Measurements from ENCODE around the gene PSMB5.

PSMB5 gene

DNA sequence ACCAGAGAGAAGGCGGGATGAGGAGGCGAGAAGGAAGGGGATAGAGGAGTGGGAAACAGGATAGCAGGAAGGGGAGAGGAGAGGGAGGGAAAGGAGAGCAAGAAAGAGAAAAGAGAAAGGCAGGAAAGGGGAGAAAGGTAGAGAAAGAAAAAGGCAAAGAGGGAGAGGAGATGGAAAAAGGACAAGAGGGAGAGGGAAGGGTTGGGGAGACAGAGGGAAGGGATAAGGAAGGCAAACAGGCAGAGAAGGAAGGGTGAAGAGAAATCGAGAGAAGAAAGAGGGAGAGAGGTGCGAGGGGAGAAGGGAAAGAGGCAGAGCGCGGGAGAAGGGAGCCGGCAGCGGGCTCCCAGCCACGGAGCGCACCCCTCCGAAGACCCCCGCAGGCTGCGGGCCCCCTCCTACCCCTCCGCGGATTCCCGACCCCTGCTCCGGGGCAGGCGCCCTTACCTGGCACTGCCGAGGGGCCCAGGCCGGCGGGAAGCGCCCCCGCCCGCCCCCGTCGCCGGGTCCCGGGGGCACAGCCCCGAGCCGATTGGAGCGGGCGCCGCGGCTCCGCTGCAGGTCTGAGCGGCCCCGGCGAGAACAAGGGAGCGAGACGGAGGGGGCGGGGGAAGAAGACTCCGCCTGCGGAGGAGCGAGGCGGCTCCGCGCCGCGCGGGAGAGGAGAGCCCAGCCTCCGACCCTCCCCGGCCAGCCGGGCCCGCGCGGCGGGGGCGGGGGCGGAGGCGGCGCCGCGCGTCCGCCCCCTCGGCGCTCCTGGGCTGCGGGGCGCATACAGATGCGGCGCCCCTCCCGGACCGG lies 22.5 kb upstream of the PSMB5 start, which contains the start of gene CDH24 (continued):
- TF ChIP-seq, protein P1, sequence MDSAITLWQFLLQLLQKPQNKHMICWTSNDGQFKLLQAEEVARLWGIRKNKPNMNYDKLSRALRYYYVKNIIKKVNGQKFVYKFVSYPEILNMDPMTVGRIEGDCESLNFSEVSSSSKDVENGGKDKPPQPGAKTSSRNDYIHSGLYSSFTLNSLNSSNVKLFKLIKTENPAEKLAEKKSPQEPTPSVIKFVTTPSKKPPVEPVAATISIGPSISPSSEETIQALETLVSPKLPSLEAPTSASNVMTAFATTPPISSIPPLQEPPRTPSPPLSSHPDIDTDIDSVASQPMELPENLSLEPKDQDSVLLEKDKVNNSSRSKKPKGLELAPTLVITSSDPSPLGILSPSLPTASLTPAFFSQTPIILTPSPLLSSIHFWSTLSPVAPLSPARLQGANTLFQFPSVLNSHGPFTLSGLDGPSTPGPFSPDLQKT (IDR thresholded peaks at IDR 0.05; ENCODE audit: borderline replicate concordance, low read depth, low read length): no peak
- TF ChIP-seq ZBTB48 (tag by site-specific recombination; IDR thresholded peaks at IDR 0.05): peak; percentile 74; the same call in 1 of the 2 replicates
- TF ChIP-seq SCRT2 (tag by site-specific recombination; IDR thresholded peaks at IDR 0.05): no peak
- no peak for TF ChIP-seq ZNF404 (tag by site-specific recombination; IDR thresholded peaks at IDR 0.05)
- no peak for TF ChIP-seq ZNF561 (tag by site-specific recombination; IDR thresholded peaks at IDR 0.05; ENCODE audit: borderline replicate concordance)
- TF ChIP-seq SCRT1 (tag by site-specific recombination; IDR thresholded peaks at IDR 0.05; ENCODE audit: borderline replicate concordance): no peak
- TF ChIP-seq, protein P2, sequence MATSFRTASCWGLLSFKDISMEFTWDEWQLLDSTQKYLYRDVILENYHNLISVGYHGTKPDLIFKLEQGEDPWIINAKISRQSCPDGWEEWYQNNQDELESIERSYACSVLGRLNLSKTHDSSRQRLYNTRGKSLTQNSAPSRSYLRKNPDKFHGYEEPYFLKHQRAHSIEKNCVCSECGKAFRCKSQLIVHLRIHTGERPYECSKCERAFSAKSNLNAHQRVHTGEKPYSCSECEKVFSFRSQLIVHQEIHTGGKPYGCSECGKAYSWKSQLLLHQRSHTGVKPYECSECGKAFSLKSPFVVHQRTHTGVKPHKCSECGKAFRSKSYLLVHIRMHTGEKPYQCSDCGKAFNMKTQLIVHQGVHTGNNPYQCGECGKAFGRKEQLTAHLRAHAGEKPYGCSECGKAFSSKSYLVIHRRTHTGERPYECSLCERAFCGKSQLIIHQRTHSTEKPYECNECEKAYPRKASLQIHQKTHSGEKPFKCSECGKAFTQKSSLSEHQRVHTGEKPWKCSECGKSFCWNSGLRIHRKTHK (tag by site-specific recombination; IDR thresholded peaks at IDR 0.05): no peak
- no peak for TF ChIP-seq ZNF239 (tag by site-specific recombination; IDR thresholded peaks at IDR 0.05)
- TF ChIP-seq, protein P3, sequence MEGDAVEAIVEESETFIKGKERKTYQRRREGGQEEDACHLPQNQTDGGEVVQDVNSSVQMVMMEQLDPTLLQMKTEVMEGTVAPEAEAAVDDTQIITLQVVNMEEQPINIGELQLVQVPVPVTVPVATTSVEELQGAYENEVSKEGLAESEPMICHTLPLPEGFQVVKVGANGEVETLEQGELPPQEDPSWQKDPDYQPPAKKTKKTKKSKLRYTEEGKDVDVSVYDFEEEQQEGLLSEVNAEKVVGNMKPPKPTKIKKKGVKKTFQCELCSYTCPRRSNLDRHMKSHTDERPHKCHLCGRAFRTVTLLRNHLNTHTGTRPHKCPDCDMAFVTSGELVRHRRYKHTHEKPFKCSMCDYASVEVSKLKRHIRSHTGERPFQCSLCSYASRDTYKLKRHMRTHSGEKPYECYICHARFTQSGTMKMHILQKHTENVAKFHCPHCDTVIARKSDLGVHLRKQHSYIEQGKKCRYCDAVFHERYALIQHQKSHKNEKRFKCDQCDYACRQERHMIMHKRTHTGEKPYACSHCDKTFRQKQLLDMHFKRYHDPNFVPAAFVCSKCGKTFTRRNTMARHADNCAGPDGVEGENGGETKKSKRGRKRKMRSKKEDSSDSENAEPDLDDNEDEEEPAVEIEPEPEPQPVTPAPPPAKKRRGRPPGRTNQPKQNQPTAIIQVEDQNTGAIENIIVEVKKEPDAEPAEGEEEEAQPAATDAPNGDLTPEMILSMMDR (tag by site-specific recombination; IDR thresholded peaks at IDR 0.05): no peak
- TF ChIP-seq ZFP37 (tag by site-specific recombination; IDR thresholded peaks at IDR 0.05): no peak
- TF ChIP-seq, protein P4, sequence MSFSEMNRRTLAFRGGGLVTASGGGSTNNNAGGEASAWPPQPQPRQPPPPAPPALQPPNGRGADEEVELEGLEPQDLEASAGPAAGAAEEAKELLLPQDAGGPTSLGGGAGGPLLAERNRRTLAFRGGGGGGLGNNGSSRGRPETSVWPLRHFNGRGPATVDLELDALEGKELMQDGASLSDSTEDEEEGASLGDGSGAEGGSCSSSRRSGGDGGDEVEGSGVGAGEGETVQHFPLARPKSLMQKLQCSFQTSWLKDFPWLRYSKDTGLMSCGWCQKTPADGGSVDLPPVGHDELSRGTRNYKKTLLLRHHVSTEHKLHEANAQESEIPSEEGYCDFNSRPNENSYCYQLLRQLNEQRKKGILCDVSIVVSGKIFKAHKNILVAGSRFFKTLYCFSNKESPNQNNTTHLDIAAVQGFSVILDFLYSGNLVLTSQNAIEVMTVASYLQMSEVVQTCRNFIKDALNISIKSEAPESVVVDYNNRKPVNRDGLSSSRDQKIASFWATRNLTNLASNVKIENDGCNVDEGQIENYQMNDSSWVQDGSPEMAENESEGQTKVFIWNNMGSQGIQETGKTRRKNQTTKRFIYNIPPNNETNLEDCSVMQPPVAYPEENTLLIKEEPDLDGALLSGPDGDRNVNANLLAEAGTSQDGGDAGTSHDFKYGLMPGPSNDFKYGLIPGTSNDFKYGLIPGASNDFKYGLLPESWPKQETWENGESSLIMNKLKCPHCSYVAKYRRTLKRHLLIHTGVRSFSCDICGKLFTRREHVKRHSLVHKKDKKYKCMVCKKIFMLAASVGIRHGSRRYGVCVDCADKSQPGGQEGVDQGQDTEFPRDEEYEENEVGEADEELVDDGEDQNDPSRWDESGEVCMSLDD (tag by site-specific recombination; IDR thresholded peaks at IDR 0.05): 0 out of 2 replicates have a peak, but pooled peaks have one; percentile 46
- TF ChIP-seq, protein P5, sequence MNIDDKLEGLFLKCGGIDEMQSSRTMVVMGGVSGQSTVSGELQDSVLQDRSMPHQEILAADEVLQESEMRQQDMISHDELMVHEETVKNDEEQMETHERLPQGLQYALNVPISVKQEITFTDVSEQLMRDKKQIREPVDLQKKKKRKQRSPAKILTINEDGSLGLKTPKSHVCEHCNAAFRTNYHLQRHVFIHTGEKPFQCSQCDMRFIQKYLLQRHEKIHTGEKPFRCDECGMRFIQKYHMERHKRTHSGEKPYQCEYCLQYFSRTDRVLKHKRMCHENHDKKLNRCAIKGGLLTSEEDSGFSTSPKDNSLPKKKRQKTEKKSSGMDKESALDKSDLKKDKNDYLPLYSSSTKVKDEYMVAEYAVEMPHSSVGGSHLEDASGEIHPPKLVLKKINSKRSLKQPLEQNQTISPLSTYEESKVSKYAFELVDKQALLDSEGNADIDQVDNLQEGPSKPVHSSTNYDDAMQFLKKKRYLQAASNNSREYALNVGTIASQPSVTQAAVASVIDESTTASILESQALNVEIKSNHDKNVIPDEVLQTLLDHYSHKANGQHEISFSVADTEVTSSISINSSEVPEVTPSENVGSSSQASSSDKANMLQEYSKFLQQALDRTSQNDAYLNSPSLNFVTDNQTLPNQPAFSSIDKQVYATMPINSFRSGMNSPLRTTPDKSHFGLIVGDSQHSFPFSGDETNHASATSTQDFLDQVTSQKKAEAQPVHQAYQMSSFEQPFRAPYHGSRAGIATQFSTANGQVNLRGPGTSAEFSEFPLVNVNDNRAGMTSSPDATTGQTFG (tag by site-specific recombination; IDR thresholded peaks at IDR 0.05; ENCODE audit: borderline replicate concordance): peak; percentile 70; the same call in 1 of the 2 replicates
- TF ChIP-seq, protein P6, sequence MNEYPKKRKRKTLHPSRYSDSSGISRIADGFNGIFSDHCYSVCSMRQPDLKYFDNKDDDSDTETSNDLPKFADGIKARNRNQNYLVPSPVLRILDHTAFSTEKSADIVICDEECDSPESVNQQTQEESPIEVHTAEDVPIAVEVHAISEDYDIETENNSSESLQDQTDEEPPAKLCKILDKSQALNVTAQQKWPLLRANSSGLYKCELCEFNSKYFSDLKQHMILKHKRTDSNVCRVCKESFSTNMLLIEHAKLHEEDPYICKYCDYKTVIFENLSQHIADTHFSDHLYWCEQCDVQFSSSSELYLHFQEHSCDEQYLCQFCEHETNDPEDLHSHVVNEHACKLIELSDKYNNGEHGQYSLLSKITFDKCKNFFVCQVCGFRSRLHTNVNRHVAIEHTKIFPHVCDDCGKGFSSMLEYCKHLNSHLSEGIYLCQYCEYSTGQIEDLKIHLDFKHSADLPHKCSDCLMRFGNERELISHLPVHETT (tag by site-specific recombination; IDR thresholded peaks at IDR 0.05): peak; percentile 79; the same call in 1 of the 2 replicates
- TF ChIP-seq ZNF394 (tag by site-specific recombination; IDR thresholded peaks at IDR 0.05; ENCODE audit: borderline replicate concordance): no peak
- TF ChIP-seq ZNF146 (tag by site-specific recombination; IDR thresholded peaks at IDR 0.05): 0 out of 2 replicates have a peak, but pooled peaks have one; percentile 25
- no peak for TF ChIP-seq SALL2 (tag by site-specific recombination; IDR thresholded peaks at IDR 0.05; ENCODE audit: borderline replicate concordance)
- TF ChIP-seq, protein P7, sequence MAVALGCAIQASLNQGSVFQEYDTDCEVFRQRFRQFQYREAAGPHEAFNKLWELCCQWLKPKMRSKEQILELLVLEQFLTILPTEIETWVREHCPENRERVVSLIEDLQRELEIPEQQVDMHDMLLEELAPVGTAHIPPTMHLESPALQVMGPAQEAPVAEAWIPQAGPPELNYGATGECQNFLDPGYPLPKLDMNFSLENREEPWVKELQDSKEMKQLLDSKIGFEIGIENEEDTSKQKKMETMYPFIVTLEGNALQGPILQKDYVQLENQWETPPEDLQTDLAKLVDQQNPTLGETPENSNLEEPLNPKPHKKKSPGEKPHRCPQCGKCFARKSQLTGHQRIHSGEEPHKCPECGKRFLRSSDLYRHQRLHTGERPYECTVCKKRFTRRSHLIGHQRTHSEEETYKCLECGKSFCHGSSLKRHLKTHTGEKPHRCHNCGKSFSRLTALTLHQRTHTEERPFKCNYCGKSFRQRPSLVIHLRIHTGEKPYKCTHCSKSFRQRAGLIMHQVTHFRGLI (tag by site-specific recombination; IDR thresholded peaks at IDR 0.05): no peak
- no peak for TF ChIP-seq ZNF623 (tag by site-specific recombination; IDR thresholded peaks at IDR 0.05)
- TF ChIP-seq ZNF311 (tag by site-specific recombination; IDR thresholded peaks at IDR 0.05; ENCODE audit: borderline replicate concordance): no peak
- no peak for TF ChIP-seq ZNF549 (tag by site-specific recombination; IDR thresholded peaks at IDR 0.05)
- no peak for TF ChIP-seq ZNF660 (tag by site-specific recombination; IDR thresholded peaks at IDR 0.05)
- TF ChIP-seq, protein P8, sequence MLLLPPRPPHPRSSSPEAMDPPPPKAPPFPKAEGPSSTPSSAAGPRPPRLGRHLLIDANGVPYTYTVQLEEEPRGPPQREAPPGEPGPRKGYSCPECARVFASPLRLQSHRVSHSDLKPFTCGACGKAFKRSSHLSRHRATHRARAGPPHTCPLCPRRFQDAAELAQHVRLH (tag by site-specific recombination; IDR thresholded peaks at IDR 0.05): no peak
- no peak for TF ChIP-seq ZNF350 (tag by site-specific recombination; IDR thresholded peaks at IDR 0.05)
- no peak for TF ChIP-seq ZNF24 (tag by site-specific recombination; IDR thresholded peaks at IDR 0.05)

Measured in HEK293 (cell line).